Activated T-helper 1 cell treated with anti-CD3 and anti-CD28 coated beads, Interleukin-2, amount 50 U/mL, for 16 hours (primary cell): ENCODE data around the gene MOB3B.

Experiments used
- DNase-seq, 2 donors: peaks; one replicate each; pipeline ENCODE4 v3.0.0-alpha.2; 2020; ENCODE audit warnings: low read depth in 1 of 2, low spot score in 1 of 2

The MOB3B gene

DNA sequence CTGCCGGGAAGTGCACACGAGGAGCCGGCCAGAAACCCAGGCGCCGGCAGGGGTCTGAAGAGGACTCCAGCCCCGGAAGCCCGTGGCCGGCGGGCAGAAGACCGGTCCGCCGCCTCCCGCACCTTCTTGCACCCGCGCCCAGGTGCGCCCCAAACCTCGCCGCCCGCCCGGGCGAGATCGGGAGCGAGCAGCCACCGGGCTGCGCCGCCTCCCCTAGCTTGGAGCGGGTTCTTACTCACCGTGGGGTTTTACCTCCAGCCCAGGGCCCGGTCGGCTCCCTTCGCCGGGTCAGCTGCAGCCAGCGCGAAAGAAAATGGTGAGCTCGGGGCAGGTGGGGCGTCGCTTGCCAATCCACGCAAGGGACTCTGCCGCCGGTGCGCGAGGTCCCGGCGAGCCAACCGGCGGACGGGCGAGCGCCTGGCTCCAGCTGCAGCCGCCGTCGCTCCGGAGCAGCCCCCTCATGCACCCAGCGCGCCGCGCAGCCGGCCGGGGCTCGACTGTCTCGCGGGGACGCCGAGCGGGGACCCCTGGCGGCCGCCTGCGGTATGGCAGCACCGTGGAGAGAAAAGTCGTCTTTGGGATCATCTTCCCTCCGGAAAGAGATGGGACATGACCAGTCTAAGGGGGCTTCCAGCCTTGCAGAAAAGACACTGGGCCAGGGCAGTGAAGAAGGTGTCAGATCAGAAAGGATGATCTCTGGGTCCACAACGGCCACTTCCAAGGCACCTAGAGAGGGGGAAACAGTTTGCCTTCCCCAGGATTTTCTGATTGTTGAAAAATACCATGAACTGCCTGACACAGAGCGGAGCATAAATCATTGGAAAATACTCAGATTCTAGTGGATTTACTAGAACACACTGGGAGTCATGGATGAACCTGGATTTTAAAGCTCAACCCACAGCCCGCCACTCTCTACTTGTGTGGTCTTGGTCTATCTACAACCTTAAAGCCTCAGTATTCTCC lies at the start of gene MOB3B:
TSS of gene MOB3B (minus strand) at position 499 of the 963 bp plus-strand sequence. CDS start 74,264 bp downstream, outside the sequence.
- DNase-seq = peak; percentile 57 to 64

DNA sequence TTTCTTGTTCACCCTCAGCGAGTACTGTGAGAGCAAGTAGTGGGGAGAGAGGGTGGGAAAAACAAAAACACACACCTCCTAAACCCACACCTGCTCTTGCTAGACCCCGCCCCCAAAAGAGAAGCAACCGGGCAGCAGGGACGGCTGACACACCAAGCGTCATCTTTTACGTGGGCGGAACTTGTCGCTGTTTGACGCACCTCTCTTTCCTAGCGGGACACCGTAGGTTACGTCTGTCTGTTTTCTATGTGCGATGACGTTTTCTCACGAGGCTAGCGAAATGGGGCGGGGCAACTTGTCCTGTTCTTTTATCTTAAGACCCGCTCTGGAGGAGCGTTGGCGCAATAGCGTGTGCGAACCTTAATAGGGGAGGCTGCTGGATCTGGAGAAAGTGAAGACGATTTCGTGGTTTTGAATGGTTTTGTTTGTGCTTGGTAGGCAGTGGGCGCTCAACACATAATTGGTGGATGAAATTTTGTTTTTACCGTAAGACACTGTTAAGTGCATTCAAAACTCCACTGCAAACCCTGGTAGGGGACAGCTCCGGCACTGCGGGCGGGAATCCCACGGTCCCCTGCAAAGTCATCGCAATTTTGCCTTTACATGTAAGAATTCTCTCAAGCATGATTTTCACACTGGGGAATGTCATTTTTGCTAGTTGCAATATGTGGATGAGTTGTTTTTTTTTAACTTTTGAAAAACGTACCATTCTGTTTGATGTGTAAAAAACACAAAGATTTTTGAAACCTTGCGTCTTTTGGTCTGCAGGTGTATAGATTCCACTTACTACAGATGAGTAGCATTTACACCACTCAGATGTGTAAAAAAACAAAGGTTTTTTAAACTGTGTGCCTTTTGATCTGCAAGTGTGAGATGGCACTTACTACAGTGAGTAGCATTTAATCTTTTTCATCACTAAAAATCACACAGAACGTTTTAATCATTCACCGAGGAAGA lies 44.3 kb upstream of the MOB3B start:
- DNase-seq = peak; percentile 84 to 88

DNA sequence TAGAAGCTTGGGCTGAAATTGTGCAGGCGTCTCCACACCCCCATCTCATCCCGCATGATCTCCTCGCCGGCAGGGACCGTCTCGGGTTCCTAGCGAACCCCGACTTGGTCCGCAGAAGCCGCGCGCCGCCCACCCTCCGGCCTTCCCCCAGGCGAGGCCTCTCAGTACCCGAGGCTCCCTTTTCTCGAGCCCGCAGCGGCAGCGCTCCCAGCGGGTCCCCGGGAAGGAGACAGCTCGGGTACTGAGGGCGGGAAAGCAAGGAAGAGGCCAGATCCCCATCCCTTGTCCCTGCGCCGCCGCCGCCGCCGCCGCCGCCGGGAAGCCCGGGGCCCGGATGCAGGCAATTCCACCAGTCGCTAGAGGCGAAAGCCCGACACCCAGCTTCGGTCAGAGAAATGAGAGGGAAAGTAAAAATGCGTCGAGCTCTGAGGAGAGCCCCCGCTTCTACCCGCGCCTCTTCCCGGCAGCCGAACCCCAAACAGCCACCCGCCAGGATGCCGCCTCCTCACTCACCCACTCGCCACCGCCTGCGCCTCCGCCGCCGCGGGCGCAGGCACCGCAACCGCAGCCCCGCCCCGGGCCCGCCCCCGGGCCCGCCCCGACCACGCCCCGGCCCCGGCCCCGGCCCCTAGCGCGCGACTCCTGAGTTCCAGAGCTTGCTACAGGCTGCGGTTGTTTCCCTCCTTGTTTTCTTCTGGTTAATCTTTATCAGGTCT lies 43.5 kb upstream of the MOB3B start, which contains the start of gene C9orf72:
TSS of gene C9orf72 (minus strand) at position 564 of the 716 bp plus-strand sequence. CDS start 6,361 bp downstream, outside the sequence.
- DNase-seq = peak; percentile 76 to 85

DNA sequence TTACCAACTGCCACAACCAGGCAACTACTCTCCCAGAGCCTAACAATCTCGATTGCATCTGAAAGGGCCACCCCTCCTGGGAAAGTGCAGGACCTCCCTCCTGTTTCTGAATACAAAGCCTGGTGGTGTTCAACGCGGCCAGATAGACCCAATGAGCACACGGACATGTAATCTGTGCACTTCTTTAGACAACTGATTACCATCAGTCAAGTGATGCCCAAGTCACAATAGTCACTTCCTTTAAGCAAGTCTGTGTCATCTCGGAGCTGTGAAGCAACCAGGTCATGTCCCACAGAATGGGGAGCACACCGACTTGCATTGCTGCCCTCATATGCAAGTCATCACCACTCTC lies 42.9 kb upstream of the MOB3B start:
- peak; percentile 10 to 39 for DNase-seq

DNA sequence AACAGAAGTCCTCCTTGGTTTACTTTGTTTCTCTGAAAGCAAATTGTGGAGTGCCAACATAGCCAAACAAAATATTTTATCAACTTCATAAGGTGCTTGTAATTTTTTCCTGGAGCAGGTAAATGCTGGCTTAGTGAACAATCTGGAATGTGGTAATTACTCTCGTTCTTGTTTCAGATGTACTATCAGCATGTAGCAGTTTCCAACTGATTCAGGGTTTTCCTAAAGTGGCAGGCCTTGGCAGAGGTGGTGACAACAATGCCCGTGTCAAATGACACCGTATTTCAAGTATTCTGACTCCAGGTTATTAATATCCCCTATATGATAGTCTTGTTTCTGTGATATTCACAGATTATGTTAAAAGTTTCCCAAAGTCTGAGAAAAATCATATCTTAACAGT lies 42.4 kb upstream of the MOB3B start:
- no peak for DNase-seq

DNA sequence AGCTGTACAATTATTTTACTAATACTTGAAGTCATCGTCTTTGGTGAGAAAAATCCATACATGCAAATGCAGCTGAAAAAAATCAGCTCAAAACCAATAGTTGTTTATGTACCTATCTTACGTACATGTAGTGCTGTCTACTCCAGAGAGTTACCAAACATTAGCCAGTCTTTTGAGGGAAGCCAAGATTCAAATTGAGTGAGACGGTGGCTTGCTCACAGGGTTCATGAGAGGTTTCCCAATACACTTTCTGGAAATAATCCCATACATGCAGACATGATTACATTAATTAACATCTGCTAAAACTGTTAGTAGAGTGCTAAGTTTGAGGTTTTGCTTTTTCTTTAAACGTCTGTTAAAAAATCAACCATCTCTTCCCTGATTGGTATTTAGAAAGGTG lies 41.4 kb upstream of the MOB3B start:
- no peak for DNase-seq

DNA sequence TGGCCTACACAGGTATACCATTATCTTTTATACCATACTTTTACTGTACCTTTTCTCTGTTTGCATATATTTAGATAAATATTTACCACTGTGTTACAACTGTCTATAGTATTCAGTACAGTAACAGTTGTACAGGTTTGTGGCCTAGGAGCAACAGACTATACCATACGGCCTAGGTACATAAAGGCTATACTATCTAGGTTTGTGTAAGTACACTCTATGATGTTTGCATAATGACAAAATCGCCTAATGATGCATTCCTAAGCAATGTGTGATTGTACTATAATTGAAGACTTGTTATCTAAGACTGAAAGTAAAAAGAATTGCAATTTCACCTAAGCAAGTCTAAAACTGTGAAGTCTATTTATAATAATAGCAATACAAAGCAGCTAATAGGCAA lies 39.8 kb upstream of the MOB3B start:
- DNase-seq = no peak

DNA sequence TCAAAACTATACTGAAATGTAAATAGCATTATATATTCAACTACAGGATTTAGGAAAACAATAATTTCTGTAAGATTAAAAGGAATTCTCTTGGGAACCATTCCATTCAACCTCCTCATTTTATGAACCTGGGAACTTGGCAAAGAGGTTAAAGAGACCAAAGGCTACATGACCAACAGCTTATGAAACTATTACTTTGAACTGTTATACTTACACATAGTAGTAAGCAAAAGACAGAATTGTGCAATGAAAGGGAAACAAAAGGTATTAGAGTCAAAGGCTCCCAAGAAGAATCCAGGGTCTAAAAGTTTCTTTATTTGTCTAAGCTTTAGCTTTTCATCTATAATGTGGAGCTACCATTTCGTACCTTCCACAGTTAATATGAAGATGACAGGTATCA lies 36.5 kb upstream of the MOB3B start:
- no peak for DNase-seq

DNA sequence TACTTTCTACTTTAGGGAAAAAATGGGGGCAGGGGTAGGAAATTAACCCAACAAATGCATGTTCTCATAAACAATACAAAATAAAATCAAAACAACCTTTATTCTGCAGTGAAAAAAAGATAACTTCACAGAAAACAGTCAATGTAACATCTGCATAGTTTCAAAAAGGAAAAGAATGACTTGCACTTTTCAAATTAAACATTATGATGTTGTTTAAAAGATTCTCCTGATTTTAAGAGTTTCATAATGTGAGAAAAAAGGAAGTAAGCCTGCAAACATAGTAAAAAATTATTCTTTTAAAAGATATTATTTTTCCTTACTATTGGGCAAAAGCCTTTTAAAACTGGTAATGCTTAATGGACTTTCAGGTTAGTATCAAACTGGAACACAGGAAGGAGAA lies 36.1 kb upstream of the MOB3B start:
- DNase-seq = no peak

DNA sequence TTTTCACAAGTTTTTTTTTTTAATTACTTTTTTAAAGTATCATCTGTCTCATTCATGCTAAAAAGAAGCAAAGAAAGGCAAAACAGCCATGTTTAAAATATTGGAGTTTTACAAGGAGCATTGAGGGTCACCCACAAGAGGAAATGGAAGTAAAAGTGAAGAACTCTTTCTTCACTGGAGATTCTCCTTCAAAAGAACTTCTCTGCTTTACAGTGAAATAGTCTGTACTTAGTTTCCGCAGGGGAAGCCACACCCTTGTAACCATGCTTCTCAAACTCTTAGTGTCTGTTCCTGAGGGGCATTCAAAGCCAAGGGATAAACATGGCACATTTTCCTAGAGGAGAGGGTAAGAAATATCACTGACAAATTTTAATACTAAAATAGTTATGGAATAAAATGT lies 35.1 kb upstream of the MOB3B start:
- DNase-seq = no peak

DNA sequence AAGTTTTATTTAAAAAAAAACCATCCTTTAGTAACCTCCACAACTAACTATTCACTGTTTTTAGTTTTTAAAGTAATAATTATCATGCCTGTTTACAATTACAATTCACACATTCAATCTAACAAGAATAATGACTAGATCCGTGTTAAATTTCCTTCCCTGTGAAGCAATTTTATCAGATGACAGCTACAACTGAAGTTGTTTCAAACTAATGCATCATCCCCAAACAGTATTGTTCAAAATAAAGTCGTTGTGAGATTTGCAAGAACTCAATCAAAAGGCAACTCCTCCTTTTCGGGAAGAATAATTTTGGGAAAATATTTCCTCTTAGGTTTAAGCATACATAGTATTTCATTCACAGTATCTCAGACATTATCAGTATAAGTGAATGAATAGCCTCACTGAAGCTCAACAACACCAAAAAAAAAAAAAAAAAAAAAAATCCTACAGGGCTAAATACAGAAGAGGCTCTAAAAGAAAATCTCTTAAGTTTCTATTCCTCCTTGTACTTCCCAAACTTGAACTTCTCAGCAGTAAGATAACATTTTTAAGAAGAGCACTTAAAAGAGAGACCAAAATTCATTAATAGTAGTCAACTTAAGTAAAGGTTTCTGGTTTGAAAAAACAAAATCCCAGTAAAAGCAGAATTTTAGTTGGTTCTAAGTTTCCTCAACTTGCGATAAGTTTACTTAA lies 34.3 kb upstream of the MOB3B start:
- DNase-seq = no peak

DNA sequence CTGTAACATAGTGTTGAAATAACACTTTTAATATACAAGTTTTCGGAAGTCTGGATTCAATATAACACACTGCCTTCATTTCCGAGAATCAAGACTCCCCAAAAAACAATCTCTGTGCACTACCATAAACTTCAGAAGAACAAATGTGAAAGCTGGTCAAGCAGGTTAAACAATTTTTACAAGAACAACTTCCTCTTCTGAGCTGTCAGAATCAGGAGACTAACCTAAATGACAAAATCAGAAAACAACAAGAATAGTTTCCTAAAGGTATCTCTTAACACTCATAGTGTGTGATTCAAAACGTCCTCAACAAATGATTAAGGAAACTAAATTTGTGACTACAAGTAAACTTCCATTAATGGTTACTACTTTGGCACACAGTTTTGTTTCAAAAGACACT lies 32.1 kb upstream of the MOB3B start:
- DNase-seq = no peak

DNA sequence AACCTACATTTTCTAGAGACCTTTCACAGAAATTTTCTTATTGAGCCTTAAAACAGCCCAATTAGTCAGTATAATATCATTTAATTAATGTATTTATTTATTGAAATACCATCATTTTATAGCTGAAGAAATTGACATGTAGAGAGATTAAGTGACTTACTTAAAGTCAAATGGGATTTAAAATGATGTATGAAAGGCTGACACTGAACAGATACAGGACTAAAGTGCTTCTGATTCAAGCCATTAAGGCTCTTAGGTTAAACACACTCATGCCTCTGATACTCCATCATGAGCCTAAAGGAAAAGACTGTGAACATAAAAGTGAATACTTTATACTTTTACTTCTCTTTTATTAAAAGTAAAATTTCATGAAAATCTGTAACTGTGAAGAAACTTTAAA lies 30.8 kb upstream of the MOB3B start:
- no peak for DNase-seq

DNA sequence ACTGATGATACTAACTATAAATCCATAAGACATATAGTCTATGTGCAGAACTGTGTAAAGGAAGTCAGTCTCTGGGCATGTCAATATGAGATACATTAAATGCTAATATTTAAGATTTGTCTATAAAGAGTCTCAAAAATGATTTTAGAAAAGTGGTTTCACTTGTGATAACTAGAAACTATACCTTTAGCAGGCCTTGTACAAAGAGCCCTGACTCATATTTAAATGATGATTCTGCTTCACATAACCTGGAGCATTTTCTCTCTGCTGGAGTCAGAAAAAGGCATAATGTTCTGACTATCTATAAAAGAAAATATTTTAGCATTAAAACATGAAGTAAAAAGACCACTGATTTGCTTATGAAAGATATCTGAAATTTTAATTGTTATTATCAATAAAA lies 28.7 kb upstream of the MOB3B start:
- DNase-seq = no peak

DNA sequence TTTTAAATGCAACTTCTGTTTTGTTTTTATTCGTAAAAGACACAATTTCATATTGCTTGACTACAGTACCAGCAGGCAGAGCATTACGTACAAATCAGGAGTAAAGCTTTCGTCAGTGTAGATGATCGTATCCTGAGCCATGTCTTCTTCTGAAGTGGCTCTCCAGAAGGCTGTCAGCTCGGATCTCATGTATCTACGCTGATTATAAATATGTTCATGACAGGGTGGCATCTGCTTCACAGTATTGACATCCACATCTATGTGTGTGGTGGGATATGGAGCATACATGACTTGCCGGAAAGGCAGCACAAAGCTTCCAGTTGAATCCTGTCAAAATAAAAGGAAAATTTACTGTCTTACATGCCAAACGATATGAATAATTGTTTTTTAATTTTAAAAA lies 26.9 kb upstream of the MOB3B start:
- DNase-seq = no peak

DNA sequence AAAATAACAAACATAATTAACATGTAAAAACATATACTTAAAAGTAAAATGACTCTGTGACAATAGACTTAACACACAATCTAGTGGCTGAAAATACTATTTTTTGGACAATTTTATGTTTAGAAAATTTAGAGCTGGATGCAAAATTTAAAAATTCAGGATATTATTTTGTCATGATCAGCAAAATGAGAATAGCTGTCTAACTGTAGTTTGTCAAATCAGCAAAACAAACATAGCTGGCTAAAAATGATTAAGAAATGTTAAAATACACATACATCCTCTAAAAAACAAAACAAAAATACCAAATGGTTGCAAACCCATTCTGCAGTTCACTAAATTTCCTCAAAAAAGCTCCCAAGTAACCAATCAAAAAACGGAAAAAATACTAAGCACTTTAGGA lies 25.1 kb upstream of the MOB3B start:
- no peak for DNase-seq

DNA sequence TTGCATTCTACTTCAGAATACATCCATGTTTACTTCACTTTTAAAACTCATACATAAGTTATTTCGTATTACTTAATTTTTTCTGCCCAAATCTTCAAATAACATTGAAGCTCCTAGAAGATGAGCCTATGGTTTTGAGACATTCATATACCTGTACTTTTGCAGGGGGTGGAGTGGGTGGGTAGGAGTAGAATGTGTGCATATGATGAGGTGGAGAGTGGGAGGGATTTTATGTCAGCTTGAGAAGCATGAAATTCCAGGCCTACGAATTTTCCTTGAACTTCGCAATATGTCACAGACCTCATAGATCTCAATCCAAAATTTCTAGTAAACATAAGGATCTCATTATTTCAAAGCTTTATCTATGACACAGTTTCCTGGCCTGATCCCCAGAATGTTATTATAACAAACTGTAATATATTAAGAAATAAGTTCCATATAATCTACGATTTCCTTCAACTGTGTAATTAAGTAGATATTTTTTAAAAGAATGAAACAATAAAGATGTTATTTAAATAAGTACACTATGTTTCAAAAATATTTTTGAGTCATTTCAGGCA lies 19.7 kb upstream of the MOB3B start:
- no peak for DNase-seq

DNA sequence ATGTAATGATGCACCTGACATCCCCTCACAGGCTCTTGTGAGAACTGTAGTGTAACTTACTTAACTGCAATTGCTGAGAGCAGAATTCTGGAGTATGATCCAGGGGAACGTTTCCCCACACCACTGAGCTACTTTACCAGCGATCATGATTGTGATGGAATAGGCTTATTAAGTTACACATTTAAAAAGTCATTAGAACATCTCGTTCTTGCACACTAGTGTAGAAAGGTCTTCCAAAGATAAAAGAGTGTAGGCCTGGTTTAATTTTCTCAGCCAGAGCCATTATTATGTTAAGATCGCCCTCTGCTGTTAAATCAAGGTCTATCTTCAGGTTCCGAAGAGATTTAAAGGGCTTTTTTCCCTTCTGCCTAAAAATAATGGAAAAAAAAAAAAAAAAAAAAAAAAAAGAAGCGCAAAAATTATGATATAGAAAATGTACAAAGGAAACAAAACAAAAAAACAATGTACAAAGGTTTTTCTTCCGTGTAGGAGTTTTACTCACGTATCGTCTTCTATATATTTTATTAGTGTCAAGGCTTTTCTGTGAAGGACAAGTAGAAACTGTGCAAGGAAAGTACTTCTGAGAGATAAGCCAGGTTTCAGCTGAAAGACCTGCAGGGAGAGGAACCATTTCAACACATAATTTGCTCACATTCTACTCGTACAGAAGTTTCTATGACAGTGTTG lies 18.6 kb upstream of the MOB3B start:
- DNase-seq = no peak

DNA sequence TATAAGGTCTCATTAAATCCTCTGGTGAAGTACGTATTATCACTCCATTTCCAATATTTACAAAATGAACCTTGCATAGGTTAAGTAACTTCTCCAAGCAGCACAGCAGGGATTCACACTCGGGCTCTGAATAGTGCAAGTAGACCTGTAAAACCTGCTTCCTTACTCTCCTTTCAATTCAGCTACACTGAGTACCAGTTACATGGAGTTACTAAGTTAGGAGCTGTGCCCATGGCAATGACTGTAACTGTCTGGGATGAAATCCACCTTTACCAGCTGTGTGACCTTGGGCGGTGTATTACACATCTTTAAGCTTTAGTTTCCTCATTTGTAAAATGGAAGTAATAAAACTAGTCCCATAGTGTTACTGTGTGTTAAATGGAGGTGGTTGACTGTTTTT lies 15.9 kb upstream of the MOB3B start:
- DNase-seq = no peak

DNA sequence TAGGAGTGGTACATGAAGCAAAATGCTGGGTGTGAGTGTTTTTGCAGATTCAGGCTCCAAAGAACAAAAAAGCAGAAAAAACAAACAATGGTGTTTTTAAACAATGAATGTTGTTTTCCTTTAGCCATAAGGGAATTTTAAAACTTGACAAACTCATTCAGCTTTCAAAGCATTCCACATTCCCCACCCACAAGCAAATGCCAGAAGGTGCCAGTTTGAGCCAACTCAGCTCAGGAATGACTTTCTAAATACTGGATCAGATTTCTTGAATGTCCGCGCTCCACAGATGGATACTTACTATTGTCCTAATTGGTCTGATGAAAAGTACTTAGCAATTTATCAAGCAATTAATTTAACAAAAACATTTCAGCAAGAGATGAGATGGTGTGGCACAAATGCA lies 12.9 kb upstream of the MOB3B start:
- DNase-seq = no peak
